Glomerular endothelial cell (primary cell): ENCODE data around the gene MUC2. TPM values are rescaled to one million over a fixed set of nuclear protein-coding genes. Genes with fewer than 3 reads are reported as not detected.
"Not testable (repeated sequence)": the region's sequence is repeated elsewhere in the genome, so short reads cannot be mapped to it uniquely, and the experiment has no call there.

ENCODE experiments used
- DNase-seq: peaks from one replicate; pipeline ENCODE4 v3.0.0-alpha.2; 2011; ENCODE audit warnings: low read depth, low spot score; ENCODE audit errors: extremely low read depth
- total RNA-seq: library from RNA; depleted of rRNA; stranded (reverse); fragments of >200 nt; gene quantifications from 2 replicates; pipeline ENCODE4 v1.2.3, GENCODE V29; 2015

MUC2 gene
- total RNA-seq, 1 donor from 2014 or later: not detected

DNA sequence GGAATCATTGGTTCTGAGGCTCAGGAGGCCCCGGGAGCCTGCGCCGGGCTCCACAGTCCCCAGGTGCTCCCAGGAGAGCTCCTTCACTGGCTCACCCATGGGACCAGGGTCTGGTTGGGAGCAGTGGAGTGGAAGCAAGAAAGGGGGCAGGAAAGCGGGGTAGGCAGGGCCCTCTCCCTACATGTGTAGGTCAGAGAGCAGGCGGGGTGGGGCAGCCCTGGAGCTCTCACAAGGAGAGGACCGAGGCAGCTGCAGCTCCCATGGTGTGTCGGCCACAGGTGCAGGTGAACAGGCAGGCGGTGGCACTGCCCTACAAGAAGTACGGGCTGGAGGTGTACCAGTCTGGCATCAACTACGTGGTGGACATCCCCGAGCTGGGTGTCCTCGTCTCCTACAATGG, 28.3 kb downstream of the MUC2 start:
- DNase-seq: no peak

GRCh38 chr11:1103401-1104360, 29.0 kb downstream of the MUC2 start:
- DNase-seq: no peak

DNA sequence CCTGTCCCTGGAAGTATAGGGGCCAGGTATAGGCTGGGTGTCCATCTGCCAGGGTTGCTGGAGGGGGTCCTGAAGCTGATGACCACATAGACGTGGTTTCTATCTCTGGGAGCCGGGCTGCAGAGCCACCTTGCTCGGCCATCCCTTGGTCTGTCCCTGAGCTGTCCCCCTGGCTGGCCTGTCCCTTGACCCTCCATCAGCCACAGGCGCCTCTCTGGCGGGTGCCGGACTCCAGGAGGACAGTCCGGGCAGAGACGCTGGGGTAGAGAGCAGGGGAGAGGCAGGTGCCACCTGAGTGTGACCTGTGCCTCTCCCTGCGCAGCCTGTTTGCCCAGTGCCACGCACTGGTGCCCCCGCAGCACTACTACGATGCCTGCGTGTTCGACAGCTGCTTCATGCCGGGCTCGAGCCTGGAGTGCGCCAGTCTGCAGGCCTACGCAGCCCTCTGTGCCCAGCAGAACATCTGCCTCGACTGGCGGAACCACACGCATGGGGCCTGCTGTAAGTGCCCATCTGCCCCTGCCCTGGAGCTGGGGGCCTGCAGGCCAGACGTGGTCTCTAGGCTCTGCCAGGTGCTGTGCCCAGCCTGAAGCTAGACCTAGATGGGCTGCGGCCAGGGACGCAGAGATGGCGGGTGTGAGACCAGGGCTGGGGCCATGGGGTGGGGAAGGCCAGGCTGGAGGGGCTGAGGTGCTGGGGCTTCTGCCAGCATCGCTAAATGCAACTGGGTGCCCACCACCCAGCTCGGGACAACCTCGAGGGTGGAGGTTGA, 29.9 kb downstream of the MUC2 start:
- DNase-seq: no peak

- DNase-seq: no peak
Measured at GRCh38 chr11:1105183-1105565, 30.5 kb downstream of the MUC2 start.

DNA sequence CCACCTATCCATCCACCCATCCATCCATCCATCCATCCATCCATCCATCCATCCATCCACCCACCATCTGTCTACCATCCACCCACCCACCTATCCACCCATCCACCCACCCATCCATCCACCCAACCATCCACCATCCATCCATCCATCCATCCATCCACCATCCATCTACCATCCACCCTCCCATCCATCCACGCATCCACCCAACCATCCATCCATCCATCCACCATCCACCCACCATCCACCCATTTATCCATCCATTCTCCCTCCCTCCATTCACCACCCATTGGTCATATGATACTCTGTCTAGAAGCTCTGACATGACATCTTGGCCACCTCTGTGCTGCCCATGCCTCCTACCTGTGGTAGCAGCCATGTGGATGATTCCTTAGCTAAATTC, 31.7 kb downstream of the MUC2 start:
- DNase-seq: no peak

DNA sequence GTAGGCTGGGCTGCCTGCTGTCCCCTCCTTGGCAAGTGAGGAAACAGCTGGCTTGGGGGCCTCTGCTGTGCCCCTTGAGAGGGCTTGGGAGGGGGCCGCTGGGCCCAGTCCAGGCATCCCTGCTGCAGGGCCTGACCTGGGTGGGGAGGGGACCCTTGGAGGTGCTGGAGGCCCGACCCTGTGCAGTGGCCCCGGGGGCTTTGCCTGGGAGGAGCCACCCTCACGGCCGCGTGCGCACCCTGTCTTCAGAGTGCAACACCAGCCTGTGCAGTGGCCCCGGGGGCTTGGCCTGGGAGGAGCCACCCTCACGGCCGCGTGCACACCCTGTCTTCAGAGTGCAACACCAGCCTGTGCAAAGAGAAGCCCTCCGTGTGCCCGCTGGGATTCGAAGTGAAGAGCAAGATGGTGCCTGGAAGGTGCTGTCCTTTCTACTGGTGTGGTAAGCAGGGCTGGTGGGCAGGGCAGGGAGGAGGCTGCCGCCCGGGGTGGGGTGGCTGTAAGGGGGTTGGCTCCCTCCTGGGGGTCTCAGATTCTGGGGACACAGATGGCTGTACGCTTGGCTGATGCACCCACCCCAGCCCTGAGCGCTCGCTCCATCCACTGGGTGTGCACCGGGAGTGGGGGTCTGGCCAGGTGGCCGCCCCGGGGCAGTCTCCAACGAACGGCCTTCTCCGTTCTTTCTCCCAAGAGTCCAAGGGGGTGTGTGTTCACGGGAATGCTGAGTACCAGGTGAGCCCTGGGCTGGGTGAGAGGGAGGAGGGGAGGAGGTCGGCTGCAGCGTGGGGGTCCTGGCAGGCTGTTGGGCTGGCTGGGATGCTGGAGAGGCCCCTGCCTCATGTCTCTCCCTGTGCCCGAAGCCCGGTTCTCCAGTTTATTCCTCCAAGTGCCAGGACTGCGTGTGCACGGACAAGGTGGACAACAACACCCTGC, 32.9 kb downstream of the MUC2 start:
- no peak for DNase-seq

DNA sequence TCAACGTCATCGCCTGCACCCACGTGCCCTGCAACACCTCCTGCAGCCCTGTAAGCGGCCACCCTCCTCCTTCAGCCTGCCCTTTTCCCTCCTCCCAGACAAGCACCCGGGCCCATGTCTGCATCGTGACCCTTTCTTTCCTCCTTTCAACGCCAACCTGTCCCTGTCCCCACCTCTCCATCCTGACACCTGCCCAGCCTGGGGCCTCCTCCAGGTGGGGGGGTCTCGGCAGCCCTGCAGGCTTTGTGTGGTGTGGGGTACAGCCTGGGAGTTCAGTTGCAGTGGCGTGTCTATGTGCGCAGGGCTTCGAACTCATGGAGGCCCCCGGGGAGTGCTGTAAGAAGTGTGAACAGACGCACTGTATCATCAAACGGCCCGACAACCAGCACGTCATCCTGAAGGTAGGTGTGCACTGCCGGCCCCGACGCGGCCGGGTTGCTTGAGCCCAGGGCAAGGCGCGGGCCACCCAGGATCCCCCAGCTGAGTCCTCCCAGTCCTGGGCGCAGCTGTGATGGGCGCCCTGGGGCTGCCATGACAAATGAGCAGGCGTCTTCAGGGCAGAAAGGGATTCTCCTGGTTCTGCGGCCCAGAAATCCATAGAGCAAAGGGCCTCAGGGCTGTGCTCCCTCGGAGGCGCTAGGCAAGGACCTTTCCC, 33.7 kb downstream of the MUC2 start:
- DNase-seq: no peak

DNA sequence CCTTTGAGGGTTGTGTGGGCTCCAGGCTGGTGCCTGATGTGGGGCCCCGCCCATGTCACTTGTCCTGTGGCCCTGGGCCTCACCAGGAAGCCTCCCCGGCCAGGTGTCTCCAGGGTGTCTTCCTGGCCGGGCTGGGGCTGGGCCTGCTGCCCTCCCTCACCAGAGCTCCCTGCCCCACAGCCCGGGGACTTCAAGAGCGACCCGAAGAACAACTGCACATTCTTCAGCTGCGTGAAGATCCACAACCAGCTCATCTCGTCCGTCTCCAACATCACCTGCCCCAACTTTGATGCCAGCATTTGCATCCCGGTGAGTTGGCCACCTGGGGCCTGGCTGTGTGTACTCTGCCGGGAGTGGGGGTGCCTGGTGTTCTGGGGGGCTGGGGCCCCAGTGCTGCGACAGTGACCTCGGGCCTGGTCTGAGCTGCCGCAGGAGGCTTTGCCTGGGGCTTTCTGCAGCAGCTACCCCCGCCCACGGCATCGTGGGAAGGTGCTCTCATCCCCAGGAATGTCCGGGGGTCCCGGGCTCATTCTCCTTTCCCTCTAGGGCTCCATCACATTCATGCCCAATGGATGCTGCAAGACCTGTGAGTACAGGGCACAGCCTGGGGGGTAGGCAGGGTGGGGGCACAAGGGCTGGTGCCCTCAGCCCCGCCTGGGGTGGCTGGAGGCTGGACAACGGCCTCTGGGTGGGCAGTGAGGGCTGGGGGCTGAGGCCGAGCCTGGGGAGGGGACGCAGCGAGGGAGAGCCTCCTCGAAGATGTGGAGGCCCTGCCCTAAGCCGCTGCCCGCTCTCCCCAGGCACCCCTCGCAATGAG, 34.6 kb downstream of the MUC2 start:
- no peak for DNase-seq

DNA sequence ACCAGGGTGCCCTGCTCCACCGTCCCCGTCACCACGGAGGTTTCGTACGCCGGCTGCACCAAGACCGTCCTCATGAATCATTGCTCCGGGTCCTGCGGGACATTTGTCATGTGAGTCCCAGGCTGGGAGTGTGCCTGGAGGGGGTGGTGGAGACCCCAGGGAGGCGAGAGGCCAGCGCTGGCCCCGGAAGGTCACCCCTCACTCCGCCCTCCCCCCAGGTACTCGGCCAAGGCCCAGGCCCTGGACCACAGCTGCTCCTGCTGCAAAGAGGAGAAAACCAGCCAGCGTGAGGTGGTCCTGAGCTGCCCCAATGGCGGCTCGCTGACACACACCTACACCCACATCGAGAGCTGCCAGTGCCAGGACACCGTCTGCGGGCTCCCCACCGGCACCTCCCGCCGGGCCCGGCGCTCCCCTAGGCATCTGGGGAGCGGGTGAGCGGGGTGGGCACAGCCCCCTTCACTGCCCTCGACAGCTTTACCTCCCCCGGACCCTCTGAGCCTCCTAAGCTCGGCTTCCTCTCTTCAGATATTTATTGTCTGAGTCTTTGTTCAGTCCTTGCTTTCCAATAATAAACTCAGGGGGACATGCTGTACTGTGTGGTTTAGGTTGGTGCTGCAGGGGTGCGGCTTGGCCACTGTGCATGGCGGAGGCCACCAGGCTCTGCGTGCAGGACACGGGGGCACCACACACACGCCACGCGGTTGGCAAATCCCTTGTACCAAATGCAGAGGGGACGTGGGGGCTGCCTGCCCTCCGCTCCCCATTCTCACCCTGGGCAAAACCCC, 35.4 kb downstream of the MUC2 start:
- DNase-seq: no peak

DNA sequence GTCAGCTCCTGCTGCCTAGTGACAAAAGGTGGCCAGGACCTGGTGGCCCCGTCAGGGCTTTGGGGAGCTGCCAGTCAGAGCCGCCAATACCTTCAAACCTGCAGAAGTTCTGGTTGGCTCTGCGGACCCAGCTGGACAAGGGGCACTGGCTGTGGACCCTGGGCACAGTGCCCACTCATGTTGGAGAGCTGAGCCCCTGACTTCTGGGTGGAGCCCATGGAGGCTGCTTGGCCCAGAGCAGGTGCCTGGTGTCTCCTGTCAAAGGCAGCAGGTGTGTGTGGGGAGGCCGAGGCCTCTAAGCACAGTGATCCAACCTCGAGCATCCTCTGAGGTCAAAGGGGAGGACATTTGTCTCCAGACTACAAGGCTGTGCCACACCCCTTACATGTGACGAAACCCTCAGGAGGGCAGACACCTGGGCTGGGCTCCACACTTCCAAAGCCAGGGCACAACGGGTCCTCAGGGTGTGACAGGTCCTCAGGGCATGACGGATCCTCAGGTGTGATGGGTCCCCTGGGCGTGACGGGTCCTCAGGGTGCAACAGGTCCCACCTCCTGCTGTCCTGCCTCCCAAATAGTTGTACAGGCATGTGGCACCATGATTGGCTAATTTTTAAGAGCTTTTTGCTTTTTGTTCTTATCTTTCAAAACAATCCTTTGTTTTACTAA, 37.0 kb downstream of the MUC2 start:
- DNase-seq: no peak

GRCh38 chr11:1112351-1113191, 37.9 kb downstream of the MUC2 start:
- DNase-seq: no peak

DNA sequence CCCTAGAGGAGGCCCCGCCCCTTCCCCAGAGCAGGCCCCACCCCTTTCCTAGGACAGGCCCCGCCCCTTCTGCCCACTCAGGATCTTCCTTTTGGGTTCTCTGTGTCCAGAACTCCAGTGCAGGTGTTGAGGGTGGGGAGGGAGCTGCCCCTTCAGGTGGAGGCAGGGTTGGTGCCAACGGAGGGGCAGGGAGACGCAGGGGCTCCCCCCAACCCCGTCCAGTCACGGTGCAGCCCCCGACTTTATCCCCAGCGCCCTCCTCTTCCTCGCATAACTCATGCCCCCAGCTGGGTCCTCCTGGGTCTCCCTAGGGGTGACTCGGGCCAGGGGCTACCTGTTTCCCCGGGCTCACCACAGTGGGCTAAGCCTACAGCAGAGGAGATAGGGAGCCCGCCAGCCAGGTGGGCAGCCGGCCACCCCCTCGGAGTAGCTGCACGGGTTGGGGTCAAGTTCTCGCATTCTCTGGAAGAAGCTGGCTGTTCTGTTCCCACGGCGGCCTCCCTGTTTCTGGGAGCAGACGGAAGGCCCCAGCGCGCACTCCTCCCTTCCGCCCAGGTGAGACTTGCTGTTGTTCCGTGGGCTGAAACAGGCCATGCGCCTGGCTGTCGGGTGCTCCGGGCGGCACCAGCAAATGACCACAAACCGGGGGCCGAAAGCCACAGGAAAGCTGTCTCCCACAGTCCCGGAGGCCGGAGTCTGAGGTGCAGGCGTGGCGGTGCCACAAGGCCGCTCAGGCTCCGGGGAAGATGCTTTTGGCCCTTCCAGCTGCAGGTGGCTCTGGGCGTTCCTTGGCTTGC, 38.9 kb downstream of the MUC2 start:
- no peak for DNase-seq

DNA sequence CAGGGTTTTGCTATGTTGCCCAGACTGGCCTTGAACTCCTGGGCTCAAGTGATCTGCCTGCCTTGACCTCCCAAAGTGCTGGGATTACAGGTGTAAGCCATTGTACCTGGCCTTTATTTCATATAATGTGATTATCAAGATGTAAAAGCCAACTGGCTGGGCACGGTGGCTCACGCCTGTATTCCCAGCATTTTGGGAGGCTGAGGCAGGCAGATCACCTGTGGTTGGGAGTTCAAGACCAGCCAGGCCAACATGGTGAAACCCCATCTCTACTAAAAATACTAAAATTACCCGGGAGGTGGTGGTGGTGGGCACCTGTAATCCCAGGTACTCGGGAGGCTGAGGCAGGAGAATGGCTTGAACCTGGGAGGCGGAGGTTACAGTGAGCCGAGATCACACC, 40.6 kb downstream of the MUC2 start:
- DNase-seq: not testable (repeated sequence)

GRCh38 chr11:1116104-1116503, 41.4 kb downstream of the MUC2 start:
- DNase-seq: no peak

DNA sequence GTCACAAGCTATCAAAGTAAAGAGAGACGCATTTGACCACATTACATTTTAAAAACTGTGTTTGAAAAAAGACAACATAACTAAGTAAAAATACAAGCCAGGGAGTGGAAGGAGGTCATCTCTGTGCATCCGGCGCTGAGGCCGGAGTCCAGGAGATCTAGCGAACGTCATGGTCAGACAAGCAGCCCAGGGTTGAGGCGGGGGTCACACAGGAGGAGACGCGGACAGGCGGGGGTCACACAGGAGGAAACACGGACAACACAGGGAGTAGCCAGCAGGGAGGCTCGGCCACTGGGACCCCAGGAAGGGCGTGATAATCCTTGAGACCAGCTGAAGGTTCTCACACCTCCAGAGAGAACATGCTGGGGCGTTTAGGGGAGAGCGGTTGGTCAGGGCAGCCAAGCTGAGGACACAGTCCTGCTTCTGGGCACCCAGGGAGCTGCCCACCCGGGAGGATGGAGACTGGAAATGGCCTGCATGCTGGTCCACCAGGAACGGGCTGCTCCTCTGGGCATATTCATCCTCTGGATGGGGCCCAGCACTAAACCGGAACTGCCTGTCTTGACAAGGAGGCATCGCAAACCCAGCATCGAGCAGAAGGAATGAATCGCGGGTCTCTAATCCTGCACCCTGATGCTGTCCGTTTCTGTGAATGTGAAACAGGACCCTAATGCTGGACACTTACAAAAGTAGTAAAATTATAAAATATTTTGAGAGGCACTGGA, 42.2 kb downstream of the MUC2 start:
- DNase-seq: no peak

- DNase-seq: no peak
Measured at GRCh38 chr11:1117992-1118391, 43.3 kb downstream of the MUC2 start.
